ENCODE measurements around the gene MYT1. TPM values are rescaled to one million over a fixed set of nuclear protein-coding genes. Genes with fewer than 3 reads are reported as not detected.

MYT1 gene
- total RNA-seq, 1 donor from 2014 or later = not detected

DNA sequence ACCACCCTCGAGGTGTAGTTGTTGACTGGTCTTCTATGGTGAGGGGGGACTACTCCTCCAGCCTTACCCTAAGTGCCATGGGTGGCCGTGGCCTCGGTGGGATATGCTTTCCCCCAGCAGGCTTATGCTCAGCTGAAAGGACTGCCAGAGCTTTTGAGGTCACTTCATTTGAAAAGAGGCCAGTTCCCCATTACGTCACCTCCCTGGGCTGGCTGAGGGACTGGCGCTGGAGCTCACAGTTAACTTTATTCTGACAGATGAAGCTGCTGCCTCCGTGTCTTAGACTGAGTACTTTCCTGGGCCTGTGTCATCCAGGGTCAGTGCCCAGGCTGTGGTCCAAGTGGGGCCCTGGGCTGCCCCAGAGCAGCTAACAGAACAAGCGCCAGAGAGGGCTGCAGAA is 48.5 kb downstream of the MYT1 start:
- no peak for DNase-seq (ENCODE audit: low spot score)

DNA sequence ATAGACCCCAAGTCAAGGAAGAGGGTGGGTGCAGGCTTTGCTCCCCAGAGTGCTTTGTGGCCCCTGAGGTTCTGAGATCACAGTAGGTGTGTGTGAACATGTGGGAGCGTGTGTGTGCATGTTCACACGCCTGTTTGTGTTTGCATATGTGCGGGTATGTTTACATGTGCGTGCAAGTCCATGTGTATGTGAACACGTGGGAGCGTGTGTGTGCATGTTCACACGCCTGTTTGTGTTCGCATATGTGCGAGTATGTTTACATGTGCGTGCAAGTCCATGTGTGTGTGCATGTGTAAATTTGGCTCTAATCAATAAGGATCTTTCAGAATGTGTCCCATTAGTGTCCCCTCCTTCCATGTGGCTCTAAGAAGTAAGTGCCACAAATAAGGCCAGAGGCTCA is 49.9 kb downstream of the MYT1 start:
- no peak for DNase-seq (ENCODE audit: low spot score)

DNA sequence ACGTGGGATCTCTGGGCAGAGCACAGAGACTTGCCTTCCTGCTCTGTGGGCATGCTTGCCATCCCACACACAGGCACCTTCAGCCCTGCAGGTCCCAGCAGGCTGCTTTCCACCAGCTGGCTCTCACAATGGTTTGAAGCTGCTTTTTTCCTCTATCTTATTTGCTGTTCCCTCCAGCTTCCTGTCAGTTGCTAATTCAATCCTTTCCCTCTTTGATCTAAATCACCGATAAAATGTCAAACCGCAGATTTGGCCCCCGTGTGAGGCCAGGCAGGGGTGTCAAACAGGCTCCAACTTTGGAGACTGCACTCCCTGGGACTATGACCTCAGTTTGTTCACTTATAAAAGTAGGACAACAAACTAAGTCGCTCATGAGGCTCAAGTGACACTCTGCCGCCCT is 50.7 kb downstream of the MYT1 start:
- DNase-seq (ENCODE audit: low spot score) = no peak

- no peak for DNase-seq (ENCODE audit: low spot score)
These were observed 51.8 kb downstream of the MYT1 start for GRCh38 chr20:64216036-64216435.

GRCh38 chr20:64216910-64217309 is 52.7 kb downstream of the MYT1 start:
- no peak for DNase-seq (ENCODE audit: low spot score)

GRCh38 chr20:64217539-64218221 is 53.4 kb downstream of the MYT1 start:
- DNase-seq (ENCODE audit: low spot score) = no peak

DNA sequence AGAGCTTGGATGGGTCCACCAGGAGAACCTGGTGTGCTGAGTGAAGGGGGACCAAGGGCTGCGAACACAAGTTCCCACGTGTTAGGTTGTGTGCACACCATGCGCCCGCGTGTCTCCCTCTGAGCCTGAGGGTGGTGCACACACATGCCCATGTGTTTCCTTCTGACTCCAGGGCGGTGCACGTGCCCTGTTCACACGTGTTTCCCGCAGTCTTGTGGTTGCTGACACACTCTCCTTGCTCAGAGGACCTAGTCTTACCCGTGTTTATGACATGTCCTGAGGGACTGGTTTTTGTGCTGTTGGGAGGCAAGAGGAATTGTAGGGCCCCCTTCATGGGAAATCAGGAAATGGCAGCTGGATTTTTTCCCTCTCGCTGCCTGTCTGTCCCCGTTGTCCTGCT is 55.0 kb downstream of the MYT1 start:
- DNase-seq (ENCODE audit: low spot score) = no peak

DNA sequence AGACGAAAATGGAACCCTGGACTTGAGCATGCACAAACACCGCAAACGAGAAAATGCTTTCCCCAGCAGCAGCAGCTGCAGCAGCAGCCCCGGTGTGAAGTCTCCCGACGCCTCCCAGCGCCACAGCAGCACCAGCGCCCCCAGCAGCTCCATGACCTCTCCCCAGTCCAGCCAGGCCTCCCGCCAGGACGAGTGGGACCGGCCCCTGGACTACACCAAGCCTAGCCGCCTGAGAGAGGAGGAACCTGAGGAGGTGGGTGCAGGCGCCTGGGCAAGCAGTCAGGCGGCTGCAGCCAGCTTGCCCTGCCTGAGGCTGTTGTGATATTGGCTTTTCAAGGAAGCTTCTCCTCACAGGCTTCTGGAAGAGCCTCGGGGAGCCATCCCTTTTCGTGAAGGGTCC is 55.5 kb downstream of the MYT1 start:
- DNase-seq (ENCODE audit: low spot score) = no peak

DNA sequence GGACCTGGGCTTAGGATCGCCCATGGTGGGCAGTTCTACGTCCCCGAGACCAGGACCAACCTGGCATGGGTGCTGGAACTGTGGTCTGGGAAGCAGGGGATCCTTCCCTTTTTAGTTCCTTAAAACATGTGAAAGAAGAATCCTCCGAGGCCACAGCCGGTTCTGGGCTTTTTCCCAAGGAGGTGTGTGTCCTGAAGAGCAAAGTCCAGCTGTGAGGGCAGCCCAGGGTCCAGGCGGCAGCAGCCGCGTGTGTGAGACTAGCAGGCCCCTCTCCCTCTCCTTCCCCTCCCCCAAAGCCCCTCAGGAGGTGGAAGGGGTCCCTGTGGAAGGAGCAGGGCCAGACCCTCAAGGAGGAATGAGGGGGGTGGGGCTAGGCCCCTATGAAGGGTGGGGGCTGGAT is 56.2 kb downstream of the MYT1 start:
- DNase-seq (ENCODE audit: low spot score) = no peak

GRCh38 chr20:64220891-64221527 is 56.8 kb downstream of the MYT1 start:
- no peak for DNase-seq (ENCODE audit: low spot score)

DNA sequence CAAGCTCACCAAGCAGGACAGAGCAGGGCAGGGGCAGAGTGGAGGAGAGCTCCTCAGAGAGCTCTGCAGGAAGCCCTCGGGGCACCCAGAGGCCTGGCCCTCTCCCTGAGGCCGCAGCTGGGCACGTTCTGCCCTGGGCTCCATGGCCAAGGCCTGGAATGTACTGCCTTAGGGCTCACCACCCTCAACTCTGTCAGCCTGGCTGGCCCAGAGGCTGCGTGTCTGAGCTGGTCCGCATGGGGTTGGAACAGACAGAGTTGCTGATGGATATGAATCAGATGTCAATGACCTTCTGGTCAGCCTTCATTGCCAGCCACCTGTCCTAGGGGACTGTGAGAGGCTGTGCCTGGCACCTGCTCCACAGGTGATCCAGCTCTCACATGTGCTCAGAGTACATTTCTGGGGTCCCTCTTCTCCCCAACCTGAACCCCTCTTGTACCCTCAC is 58.1 kb downstream of the MYT1 start:
- no peak for DNase-seq (ENCODE audit: low spot score)

DNA sequence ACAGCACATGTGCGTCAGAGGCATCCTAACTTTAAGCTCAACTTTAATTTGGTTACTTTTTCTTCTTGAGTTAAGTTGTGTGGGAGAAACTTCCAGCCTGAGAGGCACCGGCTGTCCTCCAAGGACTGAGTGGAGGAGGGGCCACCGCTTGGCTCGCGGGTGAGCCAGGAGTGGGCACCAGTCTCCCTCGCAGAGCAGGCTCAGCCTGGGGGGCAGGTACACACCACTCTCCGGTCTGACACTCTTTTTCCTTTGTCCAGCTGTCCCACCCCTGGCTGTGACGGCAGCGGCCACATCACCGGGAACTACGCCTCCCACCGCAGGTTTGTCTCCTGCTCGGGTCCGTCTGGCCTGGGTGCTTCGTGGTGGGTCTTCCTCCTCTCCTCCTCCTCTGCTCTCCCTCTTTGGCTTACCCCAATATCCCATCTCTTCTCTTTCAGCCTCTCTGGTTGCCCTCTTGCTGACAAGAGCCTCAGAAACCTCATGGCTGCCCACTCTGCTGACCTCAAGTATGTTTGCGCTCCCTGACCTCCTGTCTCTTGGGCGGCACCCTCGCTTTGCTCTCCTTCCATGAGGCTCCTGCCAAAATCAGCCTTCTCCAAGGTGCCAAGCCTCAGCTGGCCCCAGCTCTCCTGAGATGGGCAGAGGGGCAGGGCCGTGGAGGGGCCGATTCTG is 58.7 kb downstream of the MYT1 start:
- DNase-seq (ENCODE audit: low spot score) = no peak

DNA sequence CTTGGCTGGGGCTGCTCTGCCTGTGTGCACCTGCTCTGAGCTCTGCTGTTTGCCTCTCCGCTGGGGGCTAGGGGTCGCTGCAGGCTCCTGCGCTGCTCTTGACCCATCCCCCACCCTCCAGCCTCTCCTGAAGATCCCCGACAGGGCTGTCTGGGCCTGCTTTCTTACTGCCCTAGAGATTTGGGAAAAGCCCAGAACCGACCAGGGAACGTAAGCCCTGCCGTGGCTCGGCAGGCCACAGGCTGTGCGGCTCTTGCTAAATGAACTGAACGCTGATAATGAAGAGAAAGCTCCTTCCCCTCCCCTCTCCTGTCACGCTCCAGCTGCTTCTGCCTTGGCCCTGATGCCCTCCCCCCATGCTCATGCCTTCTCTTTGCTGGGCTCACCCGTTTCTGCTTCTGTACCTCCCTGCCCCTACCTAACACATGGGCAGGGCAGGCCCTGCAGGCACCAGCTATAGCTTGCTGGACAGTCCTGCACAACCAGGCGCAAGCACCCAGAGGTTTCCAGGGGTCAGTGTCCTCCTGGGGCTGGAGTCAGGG is 59.3 kb downstream of the MYT1 start:
- no peak for DNase-seq (ENCODE audit: low spot score)

DNA sequence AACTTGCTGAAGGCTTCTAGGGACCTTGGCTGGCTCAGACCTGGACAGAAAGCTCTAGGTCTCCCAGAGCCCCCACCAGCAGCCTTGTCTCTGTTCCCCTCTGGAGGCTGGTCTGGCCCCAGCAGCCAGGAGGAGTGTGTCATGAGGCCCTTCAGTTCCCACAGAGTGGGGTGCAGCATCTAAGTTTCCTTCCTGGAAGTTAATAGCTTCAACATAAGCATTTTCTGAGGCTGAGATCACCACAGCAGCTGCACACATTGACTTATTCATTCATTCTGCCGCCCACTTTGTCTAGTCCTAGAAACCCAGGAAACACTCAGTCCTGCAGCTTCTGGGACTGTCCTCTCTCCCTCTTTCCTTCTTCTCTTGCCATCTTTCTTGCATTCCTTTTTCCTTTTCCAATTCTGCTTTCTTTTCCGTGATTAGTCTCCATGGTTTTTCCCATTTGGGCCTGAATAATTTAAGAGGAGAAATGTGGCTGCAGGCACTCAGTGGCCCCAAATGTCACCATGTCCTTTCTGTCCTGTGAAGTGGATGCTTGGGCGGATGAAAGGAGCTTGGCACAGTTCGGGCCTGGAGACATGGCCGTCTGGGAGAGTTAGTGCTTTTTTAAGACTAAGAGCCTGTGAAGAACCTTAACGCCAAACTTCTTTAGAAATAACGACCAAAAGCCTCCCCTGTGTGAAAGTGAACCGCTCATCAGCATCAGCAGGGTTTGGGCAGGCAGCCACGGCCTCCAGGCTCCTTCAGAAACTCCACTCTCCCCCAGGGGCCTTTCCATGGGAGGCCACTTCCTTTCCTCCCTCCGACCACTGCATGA is 60.3 kb downstream of the MYT1 start:
- DNase-seq (ENCODE audit: low spot score) = no peak

- DNase-seq (ENCODE audit: low spot score) = no peak
These were observed 60.9 kb downstream of the MYT1 start for GRCh38 chr20:64225171-64225595.

DNA sequence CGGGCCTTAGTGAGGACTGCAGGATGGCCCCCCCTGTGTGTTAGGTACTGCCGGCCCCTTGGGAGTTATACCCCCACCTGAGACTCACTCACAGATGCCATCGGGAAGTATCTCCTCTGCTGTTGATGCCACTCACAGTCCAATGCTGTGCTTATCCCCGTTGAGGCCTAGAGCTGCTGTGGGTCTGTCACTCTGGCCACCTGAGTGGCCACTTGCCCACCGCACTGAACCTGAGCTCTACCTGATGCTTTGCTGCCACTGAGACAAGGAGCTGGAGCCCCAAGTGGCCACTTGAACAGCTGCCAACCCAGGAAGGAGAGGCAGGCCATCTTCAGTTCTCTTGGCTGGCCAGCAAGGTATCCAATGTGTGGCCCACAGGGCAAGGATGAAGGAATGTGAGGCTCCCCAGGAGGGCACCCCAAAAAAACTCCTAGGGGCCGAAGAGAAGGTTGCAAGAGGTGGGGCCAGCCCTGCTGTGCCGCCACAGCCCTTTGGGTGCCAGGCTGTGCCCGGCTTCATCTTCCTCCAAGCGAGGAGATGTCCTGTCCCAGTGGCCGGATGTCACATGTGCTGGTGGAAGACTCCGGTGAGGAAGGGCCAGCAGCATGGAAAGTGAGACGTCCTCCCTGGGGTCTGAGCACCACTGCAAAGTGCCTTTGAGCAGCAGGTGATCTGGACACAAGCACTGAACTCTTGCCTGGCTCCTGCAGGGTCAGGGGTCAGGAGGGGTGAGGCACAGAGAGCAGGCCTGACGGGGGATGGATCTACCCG is 61.8 kb downstream of the MYT1 start:
- no peak for DNase-seq (ENCODE audit: low spot score)

GRCh38 chr20:64226686-64227580 is 62.7 kb downstream of the MYT1 start:
- no peak for DNase-seq (ENCODE audit: low spot score)

- no peak for DNase-seq (ENCODE audit: low spot score)
These were observed 63.9 kb downstream of the MYT1 start for GRCh38 chr20:64228086-64228653.

Measured in mesenteric fat pad (tissue), 1 donor.